ENCODE measurements around the gene DHRS3.

DHRS3 gene

DNA sequence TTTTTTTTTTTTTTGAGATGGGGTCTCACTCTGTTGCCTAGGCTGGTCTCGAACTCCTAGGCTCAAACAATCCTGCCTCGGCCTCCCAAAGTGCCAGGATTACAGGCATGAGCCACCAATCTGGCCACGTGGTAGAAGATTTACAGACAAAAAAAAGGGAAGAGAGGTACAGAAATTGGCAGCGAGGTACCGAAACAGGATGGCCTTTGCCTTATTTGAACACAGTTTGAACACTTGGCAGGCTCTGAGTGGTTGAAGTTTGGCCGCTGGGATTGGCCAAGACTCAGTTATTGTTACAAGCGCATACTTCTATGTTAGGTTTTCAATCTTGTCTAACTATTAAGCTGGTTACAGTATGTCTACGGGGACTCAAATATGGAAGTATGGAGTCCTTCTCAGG, 19.7 kb upstream of the DHRS3 start:
- no peak for DNase-seq

DNA sequence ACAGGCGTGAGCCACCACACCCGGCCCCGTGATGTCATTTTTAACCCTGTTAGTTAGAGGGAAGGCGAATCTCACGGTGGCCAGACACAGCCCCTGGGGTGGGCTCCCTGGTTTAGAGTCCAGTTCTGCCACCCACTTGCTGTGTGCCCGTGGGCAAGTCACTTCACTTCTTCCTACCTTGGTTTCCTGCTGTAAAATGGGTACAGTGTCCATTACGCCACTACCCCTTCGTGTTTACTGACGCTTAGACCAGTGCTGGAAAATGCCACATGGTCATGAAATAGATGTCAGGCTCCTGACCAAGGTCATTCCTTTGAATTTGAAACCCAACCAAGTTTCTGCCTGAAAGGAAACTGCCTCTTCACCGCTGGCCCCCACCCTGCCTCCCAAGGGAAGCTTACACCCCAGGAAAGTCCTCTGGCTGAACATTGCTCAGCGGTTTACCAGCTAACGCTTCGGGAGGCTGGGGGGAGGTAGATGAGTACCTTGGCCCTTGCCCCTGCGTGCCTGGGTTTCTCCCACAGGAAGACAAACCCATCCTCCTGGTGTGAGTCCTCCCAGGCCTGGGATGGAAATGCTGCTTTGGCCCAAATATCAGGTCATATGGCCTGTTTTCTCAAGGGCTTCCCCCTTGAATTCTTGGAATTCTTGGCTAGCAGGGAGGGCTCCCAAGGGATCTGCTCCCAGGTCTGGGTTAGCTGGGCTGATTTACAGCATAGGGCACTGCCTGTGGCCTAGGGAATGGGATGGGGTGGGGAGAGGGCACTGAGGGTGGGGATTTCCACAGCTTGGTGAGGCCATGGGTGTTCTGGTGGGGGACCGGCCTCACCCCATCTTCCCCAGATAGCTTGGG, 18.3 kb upstream of the DHRS3 start:
- DNase-seq, result no peak

DNA sequence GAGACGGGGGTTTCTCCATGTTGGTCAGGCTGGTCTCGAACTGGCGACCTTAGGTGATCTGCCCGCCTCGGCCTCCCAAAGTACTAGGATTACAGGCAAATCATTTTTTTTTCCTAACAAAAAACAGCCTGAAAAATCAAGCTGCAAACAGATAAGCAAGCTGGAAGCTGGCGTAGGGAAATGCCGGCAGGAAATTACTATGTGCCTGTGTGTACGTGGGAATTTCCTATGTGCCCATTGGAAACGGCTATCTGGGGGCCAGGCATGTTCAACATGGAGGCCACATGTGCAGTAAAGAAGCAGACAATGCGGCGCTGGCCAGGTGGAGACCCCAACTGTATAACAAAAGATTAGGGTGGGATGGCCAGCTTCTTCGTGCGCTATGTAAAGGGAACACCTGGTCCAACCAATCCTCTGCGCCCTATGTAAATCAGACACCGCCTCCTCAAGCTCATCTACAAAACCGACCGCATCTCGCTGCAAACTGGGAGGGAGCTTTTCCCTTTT, 16.7 kb upstream of the DHRS3 start:
- DNase-seq, result no peak

DNA sequence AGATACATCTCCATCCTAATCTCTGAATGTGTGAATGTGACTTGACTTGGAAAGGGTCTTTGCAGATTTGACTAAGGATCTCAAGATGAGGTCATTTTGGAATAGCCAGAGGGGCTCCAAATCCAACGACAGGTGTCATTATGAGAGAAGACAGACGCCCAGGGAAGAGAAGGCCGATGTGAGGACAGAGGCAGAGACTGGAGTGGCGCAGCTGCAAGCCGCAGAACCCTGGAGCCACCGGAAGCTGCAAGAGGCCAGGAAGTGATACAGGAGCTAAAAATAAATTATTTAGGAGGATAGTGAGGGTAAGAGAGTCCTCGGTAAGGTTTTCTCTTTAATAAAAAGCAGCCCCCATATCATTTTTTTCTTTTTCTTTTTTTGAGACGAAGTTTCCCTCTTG, 16.1 kb upstream of the DHRS3 start:
- no peak for DNase-seq

DNA sequence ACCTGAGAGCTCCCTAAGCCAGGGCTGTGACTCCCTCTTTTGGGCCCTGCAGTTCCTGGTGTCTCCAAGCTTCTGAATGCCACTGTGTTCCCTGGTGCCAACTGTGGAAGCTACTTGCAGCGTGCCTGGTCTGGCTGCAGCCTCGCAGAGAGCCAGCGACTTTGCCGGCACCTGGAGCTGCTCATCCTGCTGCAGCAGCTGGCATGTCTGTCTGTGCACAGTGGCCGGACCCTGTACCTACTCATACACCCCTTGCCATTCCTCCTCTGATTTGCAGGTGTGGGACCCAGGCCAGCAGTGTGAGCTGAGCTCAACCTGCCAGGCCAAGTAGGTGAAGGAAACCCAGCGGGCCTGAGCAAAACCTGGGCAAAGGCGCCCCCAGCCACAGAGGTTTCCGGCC, 13.6 kb upstream of the DHRS3 start:
- no peak for DNase-seq

DNA sequence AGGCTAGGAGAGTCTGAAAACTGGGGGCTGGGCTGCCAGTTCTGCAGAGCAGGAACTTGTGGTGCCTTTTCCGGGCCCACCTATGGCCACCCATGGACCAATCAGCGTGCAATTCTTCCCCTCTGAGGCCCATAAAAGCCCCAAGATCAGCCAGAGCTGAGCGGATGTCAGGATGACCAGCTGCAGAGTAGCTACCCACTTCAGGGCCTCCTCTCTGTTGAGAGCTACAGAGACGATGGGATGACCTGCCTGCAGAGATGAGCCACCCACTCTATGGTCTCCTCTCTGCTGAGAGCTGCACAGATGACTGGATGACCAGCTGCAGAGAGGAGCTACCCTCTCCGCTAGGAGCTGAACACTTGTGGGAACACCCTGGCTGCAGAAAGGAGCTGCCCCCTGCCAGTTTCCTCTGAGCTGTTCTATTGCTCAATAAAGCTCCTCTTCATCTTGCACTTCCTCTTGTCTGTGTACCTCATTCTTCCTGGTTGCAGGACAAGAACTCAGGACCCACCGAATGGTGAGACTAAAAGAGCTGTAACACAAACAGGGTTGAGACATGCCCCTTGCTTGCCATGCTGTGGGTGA, 13.0 kb upstream of the DHRS3 start:
- no peak for DNase-seq

DNA sequence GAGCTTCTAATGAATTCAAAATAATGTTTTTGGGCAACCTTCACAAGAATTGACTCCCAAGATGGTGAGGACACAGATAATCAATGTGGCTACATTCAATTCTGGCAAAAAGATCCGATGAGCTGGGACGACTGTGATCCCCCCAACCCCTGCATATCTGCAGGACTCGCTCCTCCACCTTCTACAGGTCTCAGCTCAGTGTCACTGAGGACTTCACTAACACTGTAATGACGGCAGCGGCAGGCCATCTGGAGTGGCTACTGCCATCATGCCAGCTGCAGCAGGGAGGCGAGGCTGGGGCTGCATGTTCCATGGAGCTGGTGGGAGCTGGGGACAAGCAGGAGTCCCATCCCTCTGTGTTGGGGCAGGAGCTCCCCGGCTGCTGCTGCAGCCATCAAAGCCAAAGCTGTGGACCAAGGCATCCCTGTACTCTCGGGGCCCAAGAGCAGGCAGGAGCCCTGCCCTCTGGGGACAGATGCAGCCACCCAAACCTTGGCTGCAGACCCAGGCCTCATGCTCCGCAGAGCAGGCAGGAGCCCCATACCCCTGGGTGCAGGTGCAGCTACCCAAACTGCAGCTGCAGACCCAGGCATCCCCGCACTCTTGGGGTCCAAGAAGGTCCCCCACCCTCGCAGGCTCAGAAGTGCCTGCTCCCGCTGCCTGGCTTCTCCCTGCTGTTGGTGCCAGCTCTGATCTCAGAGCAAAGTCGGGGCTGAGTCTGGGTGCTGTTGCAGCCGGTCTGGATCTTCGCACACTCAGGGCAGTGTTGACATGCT, 12.2 kb upstream of the DHRS3 start:
- DNase-seq, result no peak

DNA sequence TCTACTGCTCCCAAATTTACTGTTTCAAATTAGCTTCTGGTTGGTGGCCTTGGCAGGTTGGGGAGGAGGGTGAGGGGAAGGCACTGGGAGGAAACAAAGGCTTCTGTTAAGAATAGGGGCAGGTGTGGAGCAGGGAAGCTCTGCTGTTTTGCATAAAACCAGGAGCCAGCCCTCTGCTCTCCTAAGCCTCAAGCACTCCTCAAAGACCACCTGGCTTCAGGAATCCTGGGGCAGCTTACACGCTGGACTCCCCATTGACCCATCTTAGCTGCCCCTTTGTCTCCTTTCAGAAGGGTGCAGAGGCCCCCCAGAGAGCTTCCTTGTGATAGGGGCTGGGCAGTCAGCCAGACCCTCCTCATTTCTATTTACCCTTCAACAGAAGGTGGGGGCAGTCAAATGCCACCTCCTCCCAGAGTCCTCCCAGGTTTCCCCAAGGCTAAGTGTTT, 11.5 kb upstream of the DHRS3 start:
- no peak for DNase-seq

DNA sequence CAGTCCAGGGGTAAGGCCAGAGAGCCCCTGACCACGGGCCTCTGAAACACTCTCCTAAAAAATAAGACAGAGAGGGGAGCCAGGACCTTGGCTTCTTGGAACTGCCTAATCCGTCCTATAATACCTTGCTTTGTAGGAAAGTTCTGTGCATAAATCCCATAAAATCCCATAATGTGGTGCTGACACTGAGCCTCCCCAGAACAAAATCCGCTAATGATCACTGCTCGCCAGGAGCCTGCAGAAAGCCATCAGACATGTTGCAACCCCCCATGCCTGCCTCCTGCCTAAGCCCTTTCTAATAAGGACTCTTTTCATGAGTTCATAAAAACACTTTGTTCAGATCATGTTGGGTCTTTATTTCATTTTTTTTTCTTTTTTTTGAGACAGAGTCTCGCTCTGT, 9.3 kb upstream of the DHRS3 start:
- no peak for DNase-seq

DNA sequence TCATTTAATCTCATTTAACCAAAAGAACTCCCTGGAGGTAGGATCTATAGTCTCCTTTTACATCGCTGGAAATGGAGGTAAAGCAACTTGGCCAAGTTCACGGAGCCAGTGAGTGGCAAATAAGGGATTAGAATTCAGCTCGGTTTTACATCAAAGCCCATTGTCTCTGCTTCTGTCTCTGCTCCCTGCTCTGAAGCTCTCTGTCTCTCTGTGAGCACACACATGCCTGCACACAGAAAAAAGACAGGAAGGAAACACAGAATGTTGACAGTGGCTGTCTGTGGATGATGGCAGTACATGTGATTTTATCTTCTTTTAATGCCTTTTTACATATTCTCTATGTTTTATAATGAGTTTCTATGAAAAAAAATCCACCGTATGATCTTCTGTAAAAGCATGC, 8.9 kb upstream of the DHRS3 start:
- DNase-seq, result no peak

DNA sequence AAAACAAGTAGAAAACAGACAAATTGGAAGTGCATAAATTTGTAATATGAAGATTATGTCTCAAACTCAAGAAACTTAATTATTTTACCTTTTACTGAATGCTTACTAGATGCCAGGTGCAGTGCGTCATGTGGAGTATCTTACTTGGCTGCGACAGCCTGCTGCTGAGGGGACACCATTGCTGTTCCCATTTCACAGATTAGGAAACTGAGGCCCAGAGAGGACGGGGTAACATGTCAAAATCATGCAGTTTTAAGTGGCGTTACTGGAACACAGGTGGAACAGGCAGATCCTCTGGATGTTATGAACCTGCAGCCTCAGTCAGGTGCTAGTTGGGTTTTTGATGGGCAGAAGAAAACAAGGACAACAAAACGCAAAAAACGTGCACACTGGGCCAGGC, 7.3 kb upstream of the DHRS3 start:
- no peak for DNase-seq

DNA sequence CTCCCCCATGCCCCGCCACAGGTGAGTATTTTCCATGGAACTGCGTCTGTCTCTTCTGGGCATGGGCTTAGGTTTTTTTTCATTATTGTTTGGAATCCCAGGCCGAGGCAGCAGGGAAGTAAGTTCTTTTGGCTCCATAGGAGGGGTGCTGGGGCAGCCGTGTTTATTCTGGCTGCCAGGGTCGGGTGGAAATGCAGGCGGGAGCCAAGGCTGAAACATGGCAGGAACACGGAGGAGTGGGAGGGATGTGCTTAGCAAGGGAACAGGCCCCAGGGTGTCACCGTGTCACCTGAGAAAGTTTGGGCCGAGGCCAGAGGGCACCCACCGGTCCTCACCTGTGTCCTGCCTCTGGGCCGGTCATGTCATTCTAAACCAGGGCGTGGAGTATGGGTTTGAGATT, 4.5 kb upstream of the DHRS3 start:
- no peak for DNase-seq

DNA sequence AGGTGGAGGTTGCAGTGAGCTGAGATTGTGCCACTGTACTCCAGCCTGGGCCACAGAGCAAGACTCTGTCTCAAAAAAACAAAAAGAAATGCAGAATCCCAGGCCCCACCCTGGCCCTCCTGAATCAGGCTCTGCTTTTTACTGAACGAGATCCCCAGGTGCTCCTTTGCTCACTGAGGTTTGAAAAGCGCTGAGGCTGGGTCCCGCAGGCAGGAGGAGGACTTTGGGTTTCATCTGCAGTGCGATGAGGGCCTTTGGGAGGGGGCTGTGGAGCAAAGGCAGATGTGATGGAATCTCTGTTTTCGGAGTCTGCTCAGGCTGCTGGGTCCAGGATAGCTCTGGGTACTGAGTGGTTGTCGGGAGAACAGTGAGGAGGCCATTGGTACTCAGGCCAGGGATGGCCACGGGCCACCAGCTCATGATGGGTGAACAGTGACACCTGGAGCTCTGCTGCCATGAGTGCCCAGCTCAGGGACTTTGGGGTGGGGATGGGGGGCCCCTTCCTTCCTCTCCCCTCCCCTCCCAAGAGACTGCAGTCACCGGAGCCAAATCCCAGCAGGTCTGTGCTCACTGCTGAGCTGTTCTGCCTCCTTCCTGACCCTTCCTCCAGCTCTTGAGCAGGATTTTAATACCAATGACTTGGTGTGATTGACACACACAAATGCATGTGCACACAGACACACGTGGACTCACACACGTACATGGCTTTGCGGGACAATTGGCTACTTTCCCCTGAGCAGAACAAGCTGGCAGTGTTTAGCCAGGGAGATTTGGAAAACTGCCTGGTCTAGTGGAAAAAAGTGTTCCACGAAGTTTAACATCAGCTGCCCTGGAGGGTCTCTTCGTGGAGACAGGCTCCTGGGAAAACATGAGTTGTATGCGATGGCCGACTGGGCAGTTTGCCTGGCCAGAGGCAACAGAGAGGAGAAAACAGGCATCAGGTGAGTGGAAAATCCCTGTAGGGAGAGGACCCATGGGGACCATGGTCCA, 3.6 kb upstream of the DHRS3 start:
- DNase-seq, result no peak

DNA sequence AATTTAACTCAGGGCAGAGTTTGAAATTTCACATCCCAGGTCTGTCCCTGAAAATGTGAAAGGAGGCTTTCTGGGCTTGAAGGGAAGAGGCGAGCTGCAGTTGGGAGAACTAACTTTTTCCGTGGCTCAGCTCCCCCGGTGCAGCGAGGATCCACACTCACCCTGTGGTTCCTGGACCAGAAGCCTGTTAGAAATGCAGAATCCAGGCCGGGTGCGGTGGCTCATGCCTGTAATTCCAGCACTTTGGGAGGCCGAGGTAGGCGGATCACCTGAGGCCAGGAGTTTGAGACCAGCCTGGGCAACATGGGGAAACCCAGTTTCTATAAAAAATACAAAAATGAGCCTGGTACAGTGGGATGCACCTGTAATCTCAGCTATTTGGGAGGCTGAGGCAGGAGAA, 2.9 kb upstream of the DHRS3 start:
- DNase-seq, result no peak

DNA sequence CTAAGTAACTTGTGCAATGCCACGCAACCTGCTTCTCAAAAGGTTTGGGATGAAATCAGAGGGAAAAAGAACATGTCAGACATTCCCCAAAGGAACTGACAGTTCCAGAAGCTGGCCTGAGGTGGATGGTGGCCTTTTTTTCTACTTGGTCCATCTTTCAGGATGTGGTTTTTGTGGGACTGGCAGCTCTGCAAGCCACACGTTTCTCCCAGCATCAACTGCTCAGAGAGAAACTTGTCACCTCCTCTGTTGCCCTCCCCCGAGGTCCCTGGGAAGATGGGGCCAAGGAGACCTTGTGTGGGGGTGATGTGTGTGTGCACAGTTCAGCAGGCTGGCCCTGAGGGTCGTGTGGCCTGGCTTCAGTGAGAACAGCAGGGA, 2.5 kb upstream of the DHRS3 start:
- no peak for DNase-seq

DNA sequence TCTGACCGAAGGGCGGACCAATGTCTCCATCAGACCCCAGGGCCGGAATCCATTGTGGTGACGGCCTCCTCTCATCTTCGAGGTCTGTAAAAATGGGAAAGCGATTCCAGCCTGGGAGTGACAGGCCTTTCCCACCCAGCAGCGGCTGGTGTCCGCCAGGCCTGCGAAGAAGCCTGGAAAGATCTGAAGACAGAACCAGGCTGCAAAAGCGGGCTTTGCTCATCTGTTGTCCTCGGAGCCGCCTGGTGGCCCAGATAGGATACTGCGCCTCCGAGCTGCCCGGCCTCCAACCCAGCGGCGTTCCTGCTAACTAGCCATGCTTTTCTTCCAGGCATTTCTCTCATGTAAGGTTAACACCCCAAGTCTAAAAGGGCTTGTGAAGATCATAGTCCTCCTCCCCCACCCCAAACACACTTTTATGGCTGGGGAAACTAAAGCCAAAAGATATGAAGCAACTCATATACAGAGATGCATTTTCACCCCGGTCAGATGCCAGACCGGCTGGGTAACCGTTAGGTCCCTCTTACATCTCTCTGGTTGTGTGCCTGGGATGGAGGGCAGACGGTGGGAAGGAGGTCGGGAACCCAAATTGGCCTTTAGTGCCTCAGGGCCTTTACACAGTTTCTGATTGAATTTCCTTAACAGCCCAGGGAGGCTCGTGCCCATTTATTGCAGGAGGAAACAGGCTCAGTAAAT, 1.9 kb upstream of the DHRS3 start:
- DNase-seq, result no peak

DNA sequence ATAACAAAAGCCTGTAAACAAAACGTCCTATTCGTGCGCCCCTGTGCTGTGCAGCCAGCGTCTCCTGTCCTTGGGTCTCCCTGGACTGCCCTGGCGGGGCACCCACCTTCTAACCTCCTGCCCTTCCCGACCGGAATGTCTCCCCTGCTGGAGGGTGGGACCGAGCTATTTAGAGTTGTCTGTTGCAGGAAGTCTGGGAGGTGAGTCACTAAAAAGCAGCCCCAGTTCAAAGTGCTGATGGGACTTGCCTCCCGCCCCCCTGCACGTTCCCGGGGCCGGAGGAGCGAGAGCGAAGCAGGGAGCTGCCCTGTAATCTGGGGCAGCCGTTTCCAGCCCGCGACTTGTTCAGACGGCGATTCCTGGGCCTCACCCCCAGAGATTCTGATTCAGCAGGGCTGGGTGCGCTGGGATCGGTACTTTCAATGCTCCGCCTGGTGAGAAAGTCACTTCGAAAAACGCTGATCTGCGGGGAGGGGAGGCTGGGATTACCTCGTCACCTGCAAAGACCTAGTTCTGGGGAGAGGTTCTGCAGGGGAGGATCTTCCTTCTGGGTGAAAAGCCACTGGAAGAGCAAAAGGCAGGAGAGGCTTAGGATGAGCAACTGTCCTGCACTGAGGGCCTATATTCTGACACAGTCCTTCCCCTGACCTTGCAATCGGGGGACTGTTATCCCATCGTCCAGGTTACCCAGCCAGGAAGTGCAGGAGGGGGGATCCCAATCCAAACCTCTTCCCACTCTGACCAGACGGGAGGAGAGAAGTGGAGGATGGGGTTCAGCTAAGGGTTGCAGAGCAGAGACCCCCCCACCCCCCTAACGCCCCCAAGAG, 1.2 kb upstream of the DHRS3 start:
- DNase-seq, result no peak

DNA sequence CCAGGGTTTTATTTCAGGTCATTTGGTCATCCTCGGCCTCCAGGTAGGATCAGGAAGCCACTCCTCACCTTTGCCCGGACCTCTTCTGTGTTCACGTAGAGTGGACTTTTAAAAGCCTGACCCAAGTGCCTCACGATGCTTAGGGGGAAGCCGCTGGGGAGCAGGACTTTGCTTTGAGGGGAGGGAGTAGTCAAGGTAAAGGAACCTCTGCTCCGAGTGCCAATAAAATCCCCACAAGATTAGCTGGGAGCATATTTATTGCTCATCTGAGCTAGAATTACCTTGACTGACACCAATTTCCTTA, 603 bp upstream of the DHRS3 start:
- DNase-seq, result no peak

DNA sequence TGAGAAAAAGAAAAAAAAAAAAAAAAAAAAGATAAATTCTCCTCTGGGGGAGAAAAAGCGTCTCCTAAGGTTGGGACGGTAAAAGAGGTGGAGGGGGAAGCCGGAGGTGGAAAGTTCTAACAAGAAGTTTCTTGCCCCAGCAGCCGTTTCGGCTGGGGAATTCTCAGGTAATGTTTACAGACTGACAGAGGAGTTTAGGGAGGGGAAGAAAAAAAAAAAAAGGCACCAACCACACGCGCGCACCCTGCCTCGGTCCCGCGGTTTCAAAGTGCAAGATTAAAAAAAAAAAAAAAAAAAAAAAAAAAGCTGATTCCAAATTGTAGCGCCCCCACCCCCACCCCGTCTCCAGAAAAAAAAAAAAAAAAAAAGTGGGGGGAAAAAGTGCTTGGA, 504 bp downstream of the DHRS3 start:
- no peak for DNase-seq

DNA sequence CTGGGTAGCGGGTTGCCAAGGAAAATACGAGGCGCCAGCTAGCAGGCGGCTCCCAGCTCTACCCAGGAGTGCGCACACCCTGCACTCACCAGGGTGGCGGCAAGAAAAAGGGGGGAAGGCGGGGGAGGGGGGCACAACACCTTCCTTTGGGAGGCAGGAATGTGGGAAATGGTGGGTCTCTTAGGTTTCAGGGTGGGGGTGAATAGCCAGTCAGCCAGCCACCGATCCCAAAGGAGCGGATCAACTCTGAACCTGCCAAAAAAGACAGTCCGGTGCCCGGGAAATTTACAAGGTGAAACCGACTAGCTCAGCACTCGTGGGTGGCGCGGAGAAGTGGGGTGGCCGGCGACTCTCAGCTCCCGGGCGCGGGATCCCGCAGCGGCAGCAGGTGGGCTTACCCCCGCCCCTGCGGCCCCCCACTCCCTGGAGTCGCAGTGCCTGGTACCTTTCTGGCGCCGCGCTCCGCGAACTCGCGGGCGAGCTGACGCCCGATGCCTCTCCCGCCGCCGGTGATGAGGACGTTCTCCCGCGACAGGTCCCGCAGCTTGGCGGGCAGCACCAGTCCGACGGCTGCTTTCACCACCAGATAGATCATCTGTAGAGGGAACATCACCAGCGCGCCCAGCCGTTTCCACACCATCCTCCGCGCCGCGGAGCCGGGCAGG, 1.2 kb downstream of the DHRS3 start:
- DNase-seq, result no peak
